Gastroesophageal sphincter (tissue), 3 donors: ENCODE results near the gene FAM98A.

Experiments used
- CTCF ChIP-seq, 4 experiments: fragments of 200-600 bp in 2 of 4; fragments of 450-650 bp in 2 of 4; sonication (generic) in 1 of 4; IDR thresholded peaks; one replicate each; pipeline ENCODE4 v1.5.1; 2017 to 2019; ENCODE audit warnings: antibody characterized with exemption in 4 of 4, mild to moderate bottlenecking in 2 of 4, moderate library complexity in 2 of 4
- POLR2A ChIP-seq, 2 donors: fragments of 450-650 bp; IDR thresholded peaks; one replicate each; pipeline ENCODE4 v1.6.1; 2017; ENCODE audit warnings: antibody characterized with exemption in 2 of 2, mild to moderate bottlenecking in 2 of 2, moderate library complexity in 1 of 2
- POLR2AphosphoS5 ChIP-seq: sonication (generic); formaldehyde crosslinking; IDR thresholded peaks from one replicate; pipeline ENCODE4 v1.6.1; 2017; ENCODE audit warnings: antibody characterized with exemption

- TF ChIP-seq CTCF (IDR thresholded peaks at IDR 0.05) (no peak), POLR2AphosphoS5 (no peak), POLR2A (IDR thresholded peaks at IDR 0.05) (no peak)
Observed at GRCh38 chr2:33616873-33617272, 17.8 kb upstream of the FAM98A start.
